AG04449 (cell line): ENCODE results near the gene GCC2.

Source experiments
- CTCF ChIA-PET: fragments of 350-600 bp; formaldehyde crosslinking; extraction: SDS; loops from one replicate; lab custom pipeline; 2021; ENCODE audit warnings: antibody characterized with exemption; lab: Yijun Ruan, JAX
- POLR2A ChIA-PET: fragments of 400-600, 350-600 bp; formaldehyde crosslinking; extraction: SDS; loops from one replicate; lab custom pipeline; 2020; ENCODE audit warnings: antibody characterized with exemption, inconsistent platforms; lab: Yijun Ruan, JAX
- DNase-seq: peaks from one replicate; pipeline ENCODE4 v3.0.0-alpha.2; 2010; ENCODE audit warnings: low read depth, low spot score
- H3K4me3 ChIP-seq: 2 replicates; pipeline ENCODE4 v1.5.1; 2011; ENCODE audit warnings: low read depth, mild to moderate bottlenecking, control low read depth, low read length
- TF ChIP-seq, protein P1 (sequence below): IDR thresholded peaks from one replicate; pipeline ENCODE4 v1.5.1; 2011; ENCODE audit warnings: mild to moderate bottlenecking, moderate library complexity, low read length, control low read depth, inconsistent platforms; ENCODE audit not compliant: insufficient read depth; ENCODE audit errors: missing control alignments

Gene GCC2

DNA sequence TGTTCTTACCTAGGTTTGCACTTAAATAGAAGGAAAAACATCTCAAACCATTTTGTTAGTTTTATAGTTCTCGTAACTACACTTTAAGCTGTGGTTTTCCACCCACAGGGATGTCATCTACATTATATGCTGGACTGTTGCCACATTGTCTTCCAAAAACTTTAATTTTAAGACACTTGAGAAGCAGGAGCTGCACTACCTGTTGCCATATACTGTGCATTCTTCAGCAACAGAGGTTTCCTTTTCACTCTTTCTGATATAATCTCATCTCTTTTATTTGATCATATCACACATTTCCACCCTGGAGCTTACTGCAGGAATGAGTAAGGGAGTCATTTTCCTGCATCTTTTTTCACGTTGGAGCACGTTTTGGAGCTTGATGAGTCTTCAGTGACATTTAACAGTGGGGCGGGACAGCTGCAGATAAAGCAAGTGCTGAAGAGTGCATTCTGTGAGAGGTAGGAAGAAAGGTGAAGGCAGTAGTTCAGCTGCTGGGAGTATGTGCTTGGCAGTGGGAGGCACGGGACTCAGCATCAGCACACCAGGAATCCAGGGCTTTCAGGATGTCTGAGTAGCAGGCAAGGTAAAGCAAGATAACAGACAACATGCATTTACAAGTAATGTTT, 89.1 kb downstream of the GCC2 start:
- no peak for DNase-seq
- CTCF ChIA-PET, result interaction anchor here (1.4 to 1.8 kb wide), 2 partner anchors 46 to 96 kb away, joined by 3 to 8 read pairs; no protein-coding TSS in a partner anchor
- TF ChIP-seq, protein P1, sequence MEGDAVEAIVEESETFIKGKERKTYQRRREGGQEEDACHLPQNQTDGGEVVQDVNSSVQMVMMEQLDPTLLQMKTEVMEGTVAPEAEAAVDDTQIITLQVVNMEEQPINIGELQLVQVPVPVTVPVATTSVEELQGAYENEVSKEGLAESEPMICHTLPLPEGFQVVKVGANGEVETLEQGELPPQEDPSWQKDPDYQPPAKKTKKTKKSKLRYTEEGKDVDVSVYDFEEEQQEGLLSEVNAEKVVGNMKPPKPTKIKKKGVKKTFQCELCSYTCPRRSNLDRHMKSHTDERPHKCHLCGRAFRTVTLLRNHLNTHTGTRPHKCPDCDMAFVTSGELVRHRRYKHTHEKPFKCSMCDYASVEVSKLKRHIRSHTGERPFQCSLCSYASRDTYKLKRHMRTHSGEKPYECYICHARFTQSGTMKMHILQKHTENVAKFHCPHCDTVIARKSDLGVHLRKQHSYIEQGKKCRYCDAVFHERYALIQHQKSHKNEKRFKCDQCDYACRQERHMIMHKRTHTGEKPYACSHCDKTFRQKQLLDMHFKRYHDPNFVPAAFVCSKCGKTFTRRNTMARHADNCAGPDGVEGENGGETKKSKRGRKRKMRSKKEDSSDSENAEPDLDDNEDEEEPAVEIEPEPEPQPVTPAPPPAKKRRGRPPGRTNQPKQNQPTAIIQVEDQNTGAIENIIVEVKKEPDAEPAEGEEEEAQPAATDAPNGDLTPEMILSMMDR, result no peak
- POLR2A ChIA-PET, result no interaction called here
- H3K4me3 ChIP-seq, result no peak overlapping the region

- TF ChIP-seq, protein P1, result no peak
- no peak overlapping the region for H3K4me3 ChIP-seq
- no peak for DNase-seq
- POLR2A ChIA-PET, result no interaction called here
- CTCF ChIA-PET, result interaction anchor here (1.1 to 2.4 kb wide), 3 partner anchors 19 to 95 kb away, joined by 4 to 8 read pairs (median 7); no protein-coding TSS in a partner anchor
Measured at GRCh38 chr2:108541451-108541850, 92.4 kb downstream of the GCC2 start.

DNA sequence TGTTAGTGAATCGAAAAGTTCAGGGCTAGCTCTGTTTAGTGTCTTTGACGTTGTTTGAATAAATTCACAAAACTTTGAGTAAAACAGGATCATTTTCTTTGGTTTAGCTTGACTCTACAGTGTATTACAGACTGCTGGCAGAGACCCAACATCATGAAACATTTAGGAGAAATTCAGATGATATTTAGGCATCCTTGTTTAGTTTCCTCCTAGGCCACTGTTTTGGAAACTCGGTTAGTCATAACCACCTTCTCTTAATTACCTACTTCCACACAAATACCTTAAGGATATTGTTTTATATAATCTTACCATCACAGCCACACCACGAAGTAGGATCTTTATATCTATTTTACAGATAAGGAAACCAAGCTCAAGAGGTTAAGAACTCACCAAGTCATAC, 93.1 kb downstream of the GCC2 start:
- no peak for DNase-seq
- TF ChIP-seq, protein P1, result no peak
- H3K4me3 ChIP-seq, result no peak overlapping the region
- POLR2A ChIA-PET, result no interaction called here
- CTCF ChIA-PET, result interaction anchor here (1.1 to 2.4 kb wide), 3 partner anchors 19 to 95 kb away, joined by 4 to 8 read pairs (median 7); no protein-coding TSS in a partner anchor

DNA sequence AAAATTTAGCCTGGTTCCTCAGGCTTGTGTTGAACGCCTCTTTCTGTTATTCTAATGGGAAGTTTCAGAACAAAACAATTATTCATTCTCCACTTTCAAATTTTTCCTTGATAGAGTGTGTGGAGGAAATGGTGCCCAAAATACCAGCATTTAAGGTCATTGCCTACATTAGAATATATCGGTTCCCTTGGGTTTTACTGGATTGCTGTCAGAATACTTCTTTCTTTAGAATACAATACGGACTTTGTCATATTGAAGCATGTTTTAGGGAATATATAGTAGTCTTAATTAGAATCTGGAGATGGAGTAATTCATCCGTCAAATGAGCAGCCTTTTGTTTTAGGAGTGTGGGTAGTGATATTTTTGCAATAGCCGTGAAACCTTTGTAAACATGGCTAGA, 98.6 kb downstream of the GCC2 start:
- no peak overlapping the region for H3K4me3 ChIP-seq
- DNase-seq, result no peak
- CTCF ChIA-PET, result interaction anchor here (1.4 to 2.1 kb wide), 2 partner anchors 27 to 89 kb away, joined by 3 to 7 read pairs; no protein-coding TSS in a partner anchor
- TF ChIP-seq, protein P1, result no peak
- POLR2A ChIA-PET, result no interaction called here

- DNase-seq, result no peak
- CTCF ChIA-PET, result interaction anchor here (1.3 to 2.1 kb wide), 3 partner anchors 12 to 88 kb away, joined by 3 to 7 read pairs (median 6); no protein-coding TSS in a partner anchor
- H3K4me3 ChIP-seq, result no peak overlapping the region
- TF ChIP-seq, protein P1, result no peak
- POLR2A ChIA-PET, result interaction anchor here (0.9 kb wide), 1 partner anchor 13 kb away, joined by 8 read pairs; no protein-coding TSS in a partner anchor
Measured at GRCh38 chr2:108548208-108549003, 99.4 kb downstream of the GCC2 start.

DNA sequence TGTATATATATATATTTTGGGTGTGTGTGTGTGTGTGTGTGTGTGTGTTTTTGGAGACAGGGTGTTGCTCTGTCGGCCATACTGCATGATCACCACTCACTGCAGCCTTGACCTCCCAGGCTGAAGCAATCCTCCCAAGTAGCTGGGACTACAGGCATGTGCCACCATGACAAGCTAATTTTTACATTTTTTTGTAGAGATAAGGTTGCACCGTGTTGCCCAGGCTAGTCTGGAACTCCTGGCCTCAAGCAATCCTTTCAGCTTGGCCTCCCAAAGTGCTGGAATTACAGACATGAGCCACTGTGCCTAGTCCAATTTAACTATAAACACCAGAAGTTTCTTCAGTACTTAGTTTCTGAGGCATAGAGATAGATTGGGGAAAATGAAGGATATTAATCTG, 103.6 kb downstream of the GCC2 start:
- no peak overlapping the region for H3K4me3 ChIP-seq
- POLR2A ChIA-PET, result no interaction called here
- TF ChIP-seq, protein P1, result no peak
- CTCF ChIA-PET, result interaction anchor here (1.0 to 1.6 kb wide), 2 partner anchors 21 to 32 kb away, joined by 4 read pairs; no protein-coding TSS in a partner anchor
- DNase-seq, result no peak
